Natural killer cell treated with Interleukin-12 subunit alpha and Interleukin-12 subunit beta and Interleukin-15 and Interleukin-18, amount 100 ng/mL, for 72 hours (primary cell): ENCODE results near the gene GGT7. TPM values are rescaled to one million over a fixed set of nuclear protein-coding genes. Genes with fewer than 3 reads are reported as not detected.
"Not testable (repeated sequence)": the region's sequence is repeated elsewhere in the genome, so short reads cannot be mapped to it uniquely, and the experiment has no call there.

ENCODE experiments used
- ATAC-seq, 2 donors: fragments of 150-1000 bp; cut with Tn5 transposase in 1 of 2; sonication (Bioruptor Pico), chemical (Tn5 transposase) in 1 of 2; 2 replicates each; pipeline ENCODE4 v1.10.0; 2021
- DNase-seq: peaks from one replicate; pipeline ENCODE4 v3.0.0; 2022; ENCODE audit warnings: low spot score
- H3K27ac Mint-ChIP-seq, 2 donors: 1 replicate in 1 of 2; 2 replicates in 1 of 2; pipeline ENCODE4 v1.8.0; 2022; ENCODE audit warnings: mixed read lengths in 2 of 2, mild to moderate bottlenecking in 1 of 2, moderate library complexity in 1 of 2
- H3K27me3 Mint-ChIP-seq, 2 donors: 1 replicate in 1 of 2; 2 replicates in 1 of 2; pipeline ENCODE4 v1.8.0; 2022; ENCODE audit warnings: mixed read lengths in 2 of 2
- H3K36me3 Mint-ChIP-seq: one replicate; pipeline ENCODE4 v1.8.0; 2022; ENCODE audit warnings: mixed read lengths
- H3K4me1 Mint-ChIP-seq, 2 donors: 1 replicate in 1 of 2; 2 replicates in 1 of 2; pipeline ENCODE4 v1.8.0; 2022; ENCODE audit warnings: low read depth in 2 of 2, mixed read lengths in 2 of 2, mild to moderate bottlenecking in 1 of 2
- H3K4me3 Mint-ChIP-seq: one replicate; pipeline ENCODE4 v1.8.0; 2022; ENCODE audit warnings: mixed read lengths
- H3K9me3 Mint-ChIP-seq: 2 replicates; pipeline ENCODE4 v1.8.0; 2022; ENCODE audit warnings: mixed read lengths
- total RNA-seq, 2 donors: library from RNA; stranded (reverse); gene quantifications; one replicate each; pipeline ENCODE4 v1.2.3, GENCODE V29; 2022

The GGT7 gene
- total RNA-seq, 2 donors from 2014 or later, result 4.0 to 7.3 TPM

DNA sequence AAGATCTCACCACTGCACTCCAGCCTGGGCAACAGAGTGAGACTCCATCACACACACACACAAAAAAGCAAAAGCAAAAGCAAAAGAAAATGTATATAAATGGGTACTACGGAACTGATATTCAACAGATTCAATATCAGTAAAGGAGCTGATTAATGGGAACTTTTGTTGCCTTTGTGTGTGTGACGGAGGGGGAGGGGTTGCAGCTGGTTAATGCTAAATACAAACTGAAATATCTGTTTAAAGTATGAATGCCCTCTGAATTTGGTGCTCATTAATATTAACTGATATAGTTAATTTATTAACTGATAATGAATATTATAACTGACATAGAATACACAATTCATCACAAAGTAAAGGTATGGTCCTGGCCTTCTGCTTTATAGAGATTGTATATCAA lies 55.6 kb downstream of the GGT7 start:
- DNase-seq (no peak), ATAC-seq (no peak)
- Mint-ChIP-seq H3K36me3 (no peaks in the 10 kb centered on the region), H3K27me3 (no peaks in the 10 kb centered on the region), H3K27ac (no peak overlapping the region), H3K9me3 (no peaks in the 10 kb centered on the region), H3K4me1 (peaks cover 24 to 35% of the 10 kb centered on the region in 2 donors), H3K4me3 (no peak overlapping the region)

DNA sequence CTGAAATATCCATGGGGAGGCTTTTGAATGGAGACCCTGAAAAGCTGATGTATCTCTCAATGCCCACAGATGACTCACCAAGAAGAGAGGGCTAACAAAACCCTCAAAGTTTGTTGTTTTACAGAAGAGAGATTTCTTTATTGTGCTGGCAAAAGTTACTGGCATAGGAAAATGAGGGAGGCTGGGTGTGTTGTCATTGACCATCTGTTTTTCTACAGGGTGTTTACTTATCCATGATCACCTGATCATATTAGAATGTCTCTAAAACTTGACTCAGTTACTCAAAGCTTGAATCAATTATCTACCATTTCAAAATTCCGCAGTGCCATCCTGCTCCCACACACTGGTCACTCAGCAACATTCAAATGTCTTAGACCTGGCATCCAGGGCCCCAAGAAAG lies 57.0 kb downstream of the GGT7 start:
- DNase-seq, result no peak
- H3K27ac Mint-ChIP-seq, result no peak overlapping the region
- H3K9me3 Mint-ChIP-seq, result no peaks in the 10 kb centered on the region
- no peaks in the 10 kb centered on the region for H3K27me3 Mint-ChIP-seq
- H3K4me1 Mint-ChIP-seq, result peaks cover 21 to 22% of the 10 kb centered on the region in 2 donors
- ATAC-seq, result no peak
- no peak overlapping the region for H3K4me3 Mint-ChIP-seq
- no peaks in the 10 kb centered on the region for H3K36me3 Mint-ChIP-seq

DNA sequence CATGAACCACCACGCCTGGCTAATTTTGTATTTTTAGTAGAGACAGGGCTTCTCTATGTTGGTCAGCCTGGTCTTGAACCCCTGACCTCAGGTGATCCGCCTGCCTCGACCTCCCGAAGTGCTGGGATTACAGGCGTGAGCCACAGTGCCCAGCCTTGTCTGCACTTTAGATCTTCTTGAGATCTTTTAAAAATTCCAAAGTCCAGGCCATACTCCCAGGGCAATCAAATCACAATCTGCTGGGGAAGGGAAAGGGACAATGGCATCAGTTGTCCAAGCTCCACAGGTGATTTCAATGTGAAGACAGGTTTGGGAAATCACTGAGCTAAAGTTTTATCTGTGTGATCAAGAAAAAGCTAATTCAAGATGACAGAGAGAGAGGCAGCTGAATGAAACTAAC lies 64.1 kb downstream of the GGT7 start:
- H3K4me3 Mint-ChIP-seq, result no peak overlapping the region
- H3K4me1 Mint-ChIP-seq, result peaks cover 10 to 22% of the 10 kb centered on the region in 2 donors
- ATAC-seq, result no peak

DNA sequence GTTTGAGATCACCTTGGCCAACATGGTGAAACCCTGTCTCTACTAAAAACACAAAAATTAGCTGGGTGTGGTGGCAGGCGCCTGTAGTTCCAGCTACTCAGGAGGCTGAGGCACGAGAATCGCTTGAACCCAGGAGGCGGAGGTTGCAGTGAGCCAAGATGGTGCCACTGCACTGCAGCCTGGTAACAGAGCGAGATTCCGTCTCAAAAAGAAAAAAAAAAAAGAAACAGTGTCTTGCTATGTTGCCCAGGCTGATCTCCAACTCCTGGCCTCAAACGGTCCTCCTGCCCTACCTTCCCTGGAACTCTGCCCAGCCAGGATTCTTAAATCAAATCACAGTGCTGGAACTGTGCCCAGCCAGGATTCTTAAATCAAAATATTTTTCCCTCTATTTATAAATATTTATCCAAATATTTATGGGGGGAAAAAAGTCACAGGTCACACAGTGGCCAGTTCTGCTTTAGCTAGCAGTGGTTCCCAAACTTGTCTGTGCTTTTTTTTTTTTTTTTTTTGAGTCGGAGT lies 64.7 kb downstream of the GGT7 start:
- H3K9me3 Mint-ChIP-seq, ATAC-seq, H3K36me3 Mint-ChIP-seq, DNase-seq, H3K27ac Mint-ChIP-seq, H3K27me3 Mint-ChIP-seq, H3K4me3 Mint-ChIP-seq: not testable (repeated sequence)
- H3K4me1 Mint-ChIP-seq, result peaks cover 10 to 22% of the 10 kb centered on the region in 2 donors

More for the DNA sequence above, 64.1 kb downstream of the GGT7 start:
- Mint-ChIP-seq H3K27ac (no peak overlapping the region), H3K36me3 (no peaks in the 10 kb centered on the region), H3K9me3 (no peaks in the 10 kb centered on the region), H3K27me3 (no peaks in the 10 kb centered on the region)
- no peak for DNase-seq

DNA sequence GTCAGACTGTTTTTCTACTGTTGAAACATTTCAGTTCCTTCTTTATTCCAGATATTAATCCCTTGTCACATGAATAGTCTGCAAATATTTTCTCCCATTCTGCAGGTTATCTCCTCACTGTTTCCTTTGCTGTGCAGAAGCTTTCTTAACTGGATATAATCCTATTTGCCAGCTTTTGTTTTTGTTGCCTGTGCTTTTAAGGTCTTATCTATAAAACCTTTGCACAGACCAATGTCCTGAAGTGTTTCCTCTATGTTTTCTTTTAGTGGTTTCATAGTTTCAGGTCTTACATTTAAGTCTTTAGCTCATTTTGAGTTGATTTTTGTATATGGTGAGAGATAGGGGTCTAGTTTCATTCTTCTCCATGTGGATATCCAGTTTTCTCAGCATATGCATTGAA lies 66.4 kb downstream of the GGT7 start:
- Mint-ChIP-seq H3K4me1 (peaks cover 19% of the 10 kb centered on the region in 2 donors), H3K27me3 (no peaks in the 10 kb centered on the region), H3K4me3 (no peak overlapping the region), H3K9me3 (no peaks in the 10 kb centered on the region), H3K27ac (no peak overlapping the region), H3K36me3 (no peaks in the 10 kb centered on the region)
- ATAC-seq (no peak), DNase-seq (no peak)

DNA sequence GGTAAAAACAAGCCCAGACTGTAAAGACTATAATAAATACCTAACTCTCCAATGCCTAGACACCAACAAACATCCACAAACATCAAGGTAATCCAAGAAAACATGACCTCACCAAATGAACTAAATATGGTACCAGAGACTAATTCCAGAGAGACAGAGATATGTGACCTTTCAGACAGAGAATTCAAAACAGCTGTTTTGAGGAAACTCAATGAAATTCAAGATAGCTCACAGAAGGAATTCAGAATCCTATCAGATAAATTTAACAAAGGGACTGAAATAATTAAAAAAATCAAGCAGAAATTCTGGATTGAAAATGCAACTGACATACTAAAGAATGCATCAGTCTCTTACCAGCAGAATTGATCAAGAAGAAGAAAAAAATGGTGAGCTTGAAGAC lies 73.8 kb downstream of the GGT7 start:
- Mint-ChIP-seq H3K27ac (peak overlapping the region in 1 of 2 donors; percentile 17), H3K27me3 (no peaks in the 10 kb centered on the region), H3K4me3 (no peak overlapping the region), H3K4me1 (peaks cover 29 to 38% of the 10 kb centered on the region in 2 donors), H3K36me3 (no peaks in the 10 kb centered on the region), H3K9me3 (no peaks in the 10 kb centered on the region)
- no peak for DNase-seq
- no peak for ATAC-seq

DNA sequence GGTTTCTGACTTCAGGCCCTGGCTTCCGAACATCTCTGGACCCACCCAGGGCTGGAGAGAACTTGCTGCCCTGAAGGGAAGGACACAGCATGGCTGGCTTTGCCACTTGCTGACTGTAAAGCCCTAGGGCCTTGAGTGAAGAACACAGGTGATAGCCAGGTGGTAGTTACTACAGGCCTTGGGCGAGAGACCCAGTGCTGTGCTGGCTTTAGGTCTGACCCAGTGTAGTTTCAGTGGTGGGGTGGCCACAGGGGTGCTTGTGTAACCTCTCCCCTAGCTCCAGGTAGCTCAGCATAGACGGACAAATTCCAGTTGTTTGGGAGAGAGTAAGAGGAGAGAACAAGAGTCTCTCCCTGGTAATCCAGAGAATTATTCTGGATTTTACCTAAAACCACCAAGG lies 74.3 kb downstream of the GGT7 start:
- no peak for DNase-seq
- H3K9me3 Mint-ChIP-seq, result no peaks in the 10 kb centered on the region
- H3K4me1 Mint-ChIP-seq, result peaks cover 29 to 38% of the 10 kb centered on the region in 2 donors

DNA sequence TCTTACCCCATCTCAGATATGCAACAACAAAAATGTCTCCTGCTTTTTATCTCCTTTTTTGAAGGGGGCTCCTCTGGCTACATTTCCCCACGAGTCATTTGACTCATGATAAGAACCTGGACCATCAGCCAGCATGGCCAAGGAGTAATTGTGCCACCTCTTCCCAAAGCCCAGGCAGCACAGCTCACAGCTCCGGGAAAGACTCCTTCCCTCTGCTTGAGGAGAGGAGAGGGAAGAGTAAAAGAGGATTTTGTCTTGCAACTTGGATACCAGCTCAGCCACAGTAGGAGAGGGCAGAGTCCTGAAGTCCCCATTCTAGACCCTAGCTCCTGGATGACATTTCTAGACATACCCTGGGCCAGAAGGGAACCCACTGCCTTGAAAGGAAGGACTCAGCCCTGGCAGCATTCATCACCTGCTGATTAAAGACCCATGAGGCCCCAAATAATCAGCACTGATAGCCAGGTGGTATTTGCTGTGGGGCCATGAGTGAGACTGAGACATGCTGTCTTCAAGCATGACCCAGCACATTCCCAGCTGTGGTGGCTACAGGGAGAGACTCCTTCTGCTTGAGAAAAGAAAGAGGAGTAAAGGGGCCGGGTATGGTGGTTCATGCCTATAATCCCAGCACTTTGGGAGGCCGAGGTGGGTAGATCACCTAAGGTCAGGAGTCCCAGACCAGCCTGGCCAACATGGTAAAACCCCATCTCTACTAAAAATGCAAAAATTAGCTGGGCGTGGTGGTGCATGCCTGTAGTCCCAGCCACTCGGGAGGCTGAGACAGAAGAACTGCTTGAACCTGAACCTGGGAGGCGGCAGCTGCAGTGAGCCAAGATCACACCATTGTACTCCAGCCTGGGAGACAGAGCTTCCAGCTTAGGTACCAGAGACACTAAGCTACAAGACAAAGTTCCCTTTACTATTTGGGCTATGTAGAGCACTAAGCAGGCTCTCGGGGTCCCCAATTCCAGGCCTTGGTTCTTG lies 75.4 kb downstream of the GGT7 start:
- Mint-ChIP-seq H3K9me3 (no peaks in the 10 kb centered on the region), H3K27me3 (no peaks in the 10 kb centered on the region), H3K36me3 (no peaks in the 10 kb centered on the region), H3K4me1 (peaks cover 31 to 38% of the 10 kb centered on the region in 2 donors), H3K4me3 (no peak overlapping the region), H3K27ac (no peak overlapping the region)
- no peak for ATAC-seq
- no peak for DNase-seq

More for the DNA sequence above, 74.3 kb downstream of the GGT7 start:
- ATAC-seq, result no peak
- Mint-ChIP-seq H3K27me3 (no peaks in the 10 kb centered on the region), H3K36me3 (no peaks in the 10 kb centered on the region), H3K4me3 (no peak overlapping the region), H3K27ac (no peak overlapping the region)

Other genes starting within 250 kb of the GGT7 start
- gene PIGU, start 195.8 kb downstream of the GGT7 start, total RNA-seq, result 10 to 100 TPM; 20.1 to 20.6 TPM
- 1 to 10 TPM; 3.0 to 4.3 TPM for gene TP53INP2, start 168.5 kb downstream of the GGT7 start, total RNA-seq
- 10 to 100 TPM; 24.7 to 30.7 TPM for gene NCOA6, start 47.2 kb downstream of the GGT7 start, total RNA-seq
- gene ACSS2, start 3.8 kb upstream of the GGT7 start, total RNA-seq, result 10 to 100 TPM in 1 of 2 donors, 1 to 10 TPM in 1; 2.4 to 13.4 TPM
- 10 to 100 TPM; 53.3 to 71.3 TPM for gene GSS, start 83.0 kb upstream of the GGT7 start, total RNA-seq
- under 1 TPM in 1 of 2 donors, not detected in 1; 0.19 TPM for gene MYH7B, start 83.0 kb upstream of the GGT7 start, total RNA-seq
- 10 to 100 TPM; 62.8 to 86.4 TPM for gene TRPC4AP, start 220.0 kb upstream of the GGT7 start, total RNA-seq